H1 (cell line): Measurements from ENCODE around the gene ANKS1A.

Source experiments
- EP300 ChIP-seq, 2 experiments: IDR thresholded peaks; 1 replicate in 1 of 2; 2 replicates in 1 of 2; pipeline ENCODE4 v1.6.1; 2011 to 2012; ENCODE audit warnings: low read depth in 2 of 2, low read length in 2 of 2, mild to moderate bottlenecking in 2 of 2, borderline replicate concordance in 1 of 2, inconsistent platforms in 1 of 2, moderate library complexity in 1 of 2
- EZH2 ChIP-seq: fragments of 200-600 bp; sonication (generic); IDR thresholded peaks from 2 replicates; pipeline ENCODE4 v1.7.1; 2012; ENCODE audit warnings: low read depth, mild to moderate bottlenecking, moderate library complexity, low read length, inconsistent platforms; ENCODE audit not compliant: severe bottlenecking
- JUND ChIP-seq: IDR thresholded peaks from 2 replicates; pipeline ENCODE4 v1.6.1; 2011; ENCODE audit warnings: mild to moderate bottlenecking, improper control_type of control experiment, low read length
- POLR2A ChIP-seq, 2 experiments: IDR thresholded peaks; 1 replicate in 1 of 2; 2 replicates in 1 of 2; pipeline ENCODE4 v1.6.1; 2011; ENCODE audit warnings: low read depth in 2 of 2, low read length in 2 of 2, mild to moderate bottlenecking in 2 of 2; ENCODE audit errors: control extremely low read depth in 1 of 2
- SP2 ChIP-seq: IDR thresholded peaks from 2 replicates; pipeline ENCODE4 v1.6.1; 2012; ENCODE audit warnings: mild to moderate bottlenecking, low read length, inconsistent platforms
- YY1 ChIP-seq: IDR thresholded peaks from 2 replicates; pipeline ENCODE4 v1.6.1; 2011; ENCODE audit warnings: low read depth, mild to moderate bottlenecking, low read length
- TF ChIP-seq, protein P1 (sequence below): IDR thresholded peaks from 2 replicates; pipeline ENCODE4 v1.6.1; 2011; ENCODE audit warnings: low read length, improper control_type of control experiment
- TF ChIP-seq, protein P2 (sequence below), 3 experiments: IDR thresholded peaks; 1 replicate in 2 of 3; 2 replicates in 1 of 3; pipeline versions ENCODE4 v1.5.1 to v1.6.1; 2011; ENCODE audit warnings: low read length in 3 of 3, mild to moderate bottlenecking in 3 of 3, inconsistent platforms in 2 of 3, low read depth in 1 of 3, moderate library complexity in 1 of 3; ENCODE audit not compliant: insufficient read depth in 1 of 3; ENCODE audit errors: control extremely low read depth in 1 of 3

DNA sequence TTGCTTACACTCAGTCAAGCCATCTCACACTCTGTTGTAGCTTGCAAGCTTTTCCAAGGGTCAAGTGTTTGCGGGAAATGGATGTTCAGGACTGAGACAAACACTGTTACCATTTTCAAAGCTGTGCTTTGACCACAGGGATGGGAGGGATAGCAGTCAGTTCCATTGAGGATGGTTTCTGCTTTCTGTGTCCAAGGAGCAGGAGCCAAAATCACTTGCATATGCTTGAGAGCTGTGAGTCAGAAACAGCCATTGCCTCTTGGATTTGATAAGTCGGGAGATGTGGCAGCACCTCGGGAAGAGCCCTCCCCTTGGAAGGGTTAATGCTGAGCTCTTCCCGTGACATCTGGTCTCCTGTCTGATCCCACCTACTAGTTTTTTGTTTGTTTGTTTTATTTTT lies 166.8 kb downstream of the ANKS1A start:
- no peak for TF ChIP-seq JUND
- no peak for TF ChIP-seq YY1
- no peak for TF ChIP-seq EZH2
- TF ChIP-seq, protein P1, sequence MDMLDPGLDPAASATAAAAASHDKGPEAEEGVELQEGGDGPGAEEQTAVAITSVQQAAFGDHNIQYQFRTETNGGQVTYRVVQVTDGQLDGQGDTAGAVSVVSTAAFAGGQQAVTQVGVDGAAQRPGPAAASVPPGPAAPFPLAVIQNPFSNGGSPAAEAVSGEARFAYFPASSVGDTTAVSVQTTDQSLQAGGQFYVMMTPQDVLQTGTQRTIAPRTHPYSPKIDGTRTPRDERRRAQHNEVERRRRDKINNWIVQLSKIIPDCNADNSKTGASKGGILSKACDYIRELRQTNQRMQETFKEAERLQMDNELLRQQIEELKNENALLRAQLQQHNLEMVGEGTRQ, result no peak
- no peak for TF ChIP-seq POLR2A (IDR thresholded peaks at IDR 0.05; ENCODE audit: control extremely low read depth in 1 of 2, low read depth in 2 of 2, low read length in 2 of 2)
- TF ChIP-seq, protein P2, sequence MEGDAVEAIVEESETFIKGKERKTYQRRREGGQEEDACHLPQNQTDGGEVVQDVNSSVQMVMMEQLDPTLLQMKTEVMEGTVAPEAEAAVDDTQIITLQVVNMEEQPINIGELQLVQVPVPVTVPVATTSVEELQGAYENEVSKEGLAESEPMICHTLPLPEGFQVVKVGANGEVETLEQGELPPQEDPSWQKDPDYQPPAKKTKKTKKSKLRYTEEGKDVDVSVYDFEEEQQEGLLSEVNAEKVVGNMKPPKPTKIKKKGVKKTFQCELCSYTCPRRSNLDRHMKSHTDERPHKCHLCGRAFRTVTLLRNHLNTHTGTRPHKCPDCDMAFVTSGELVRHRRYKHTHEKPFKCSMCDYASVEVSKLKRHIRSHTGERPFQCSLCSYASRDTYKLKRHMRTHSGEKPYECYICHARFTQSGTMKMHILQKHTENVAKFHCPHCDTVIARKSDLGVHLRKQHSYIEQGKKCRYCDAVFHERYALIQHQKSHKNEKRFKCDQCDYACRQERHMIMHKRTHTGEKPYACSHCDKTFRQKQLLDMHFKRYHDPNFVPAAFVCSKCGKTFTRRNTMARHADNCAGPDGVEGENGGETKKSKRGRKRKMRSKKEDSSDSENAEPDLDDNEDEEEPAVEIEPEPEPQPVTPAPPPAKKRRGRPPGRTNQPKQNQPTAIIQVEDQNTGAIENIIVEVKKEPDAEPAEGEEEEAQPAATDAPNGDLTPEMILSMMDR (IDR thresholded peaks at IDR 0.05; ENCODE audit: control extremely low read depth in 1 of 3, insufficient read depth in 1 of 3, low read depth in 1 of 3, low read length in 3 of 3), result no peak
- no peak for TF ChIP-seq EP300 (IDR thresholded peaks at IDR 0.05; ENCODE audit: borderline replicate concordance in 1 of 2, low read depth in 2 of 2, low read length in 2 of 2)
- no peak for TF ChIP-seq SP2
